GM23338 (cell line): Measurements from ENCODE around the gene SERTAD3.

Experiments
- CREB1 ChIP-seq: fragments of 250-450 bp; sonication (Bioruptor Pico); IDR thresholded peaks from 2 replicates; pipeline ENCODE4 v1.5.0; 2020; ENCODE audit warnings: low read depth, mild to moderate bottlenecking, moderate library complexity
- CTCF ChIP-seq, 2 experiments: fragments of 200-600 bp in 1 of 2; sonication (generic) in 1 of 2; conservative IDR thresholded peaks; 2 replicates each; pipeline versions ENCODE4 v1.5.1 to v1.6.1; 2016 to 2017; ENCODE audit warnings: antibody characterized with exemption in 2 of 2, low read depth in 2 of 2, mild to moderate bottlenecking in 2 of 2, moderate library complexity in 1 of 2
- EZH2 ChIP-seq: fragments of 200-600 bp; sonication (generic); IDR thresholded peaks from one replicate; pipeline ENCODE4 v1.8.0; 2017; ENCODE audit warnings: antibody characterized with exemption, mild to moderate bottlenecking, low read depth; ENCODE audit not compliant: unreplicated experiment
- EZH2phosphoT487 ChIP-seq: fragments of 200-600 bp; sonication (generic); IDR thresholded peaks from one replicate; pipeline ENCODE4 v1.8.1; 2018; ENCODE audit warnings: antibody characterized with exemption; ENCODE audit not compliant: unreplicated experiment
- JUNB ChIP-seq: IDR thresholded peaks from one replicate; pipeline ENCODE4 v1.6.1; 2016; ENCODE audit warnings: antibody characterized with exemption; ENCODE audit not compliant: unreplicated experiment
- NANOG ChIP-seq: IDR thresholded peaks from 2 replicates; pipeline ENCODE4 v1.6.1; 2016; ENCODE audit warnings: antibody characterized with exemption, borderline replicate concordance
- POLR2AphosphoS5 ChIP-seq: IDR thresholded peaks from 2 replicates; pipeline ENCODE4 v1.6.1; 2016; ENCODE audit warnings: antibody characterized with exemption, low read depth
- STAT1 ChIP-seq: IDR thresholded peaks from one replicate; pipeline ENCODE4 v1.6.1; 2016; ENCODE audit warnings: antibody characterized with exemption; ENCODE audit not compliant: unreplicated experiment
- ZNF114 ChIP-seq: fragments of 250-450 bp; sonication (Bioruptor Pico); IDR thresholded peaks from 2 replicates; pipeline ENCODE4 v1.5.0; 2020; ENCODE audit warnings: mild to moderate bottlenecking, moderate library complexity
- ZNF331 ChIP-seq: fragments of 250-450 bp; sonication (Bioruptor Pico); IDR thresholded peaks from 2 replicates; pipeline ENCODE4 v1.5.0; 2020; ENCODE audit warnings: low read depth, mild to moderate bottlenecking, moderate library complexity
- TF ChIP-seq, protein P1 (sequence below): IDR thresholded peaks from one replicate; pipeline ENCODE4 v1.6.1; 2018; ENCODE audit warnings: antibody characterized with exemption; ENCODE audit not compliant: unreplicated experiment
- TF ChIP-seq, protein P2 (sequence below): IDR thresholded peaks from 2 replicates; pipeline ENCODE4 v1.6.1; 2016; ENCODE audit warnings: antibody characterized with exemption

GRCh38 chr19:40458597-40458974 lies 14.5 kb upstream of the SERTAD3 start:
- TF ChIP-seq EZH2 (no peak), CTCF (conservative IDR thresholded peaks at IDR 0.05; ENCODE audit: low read depth in 2 of 2) (no peak), JUNB (no peak), CREB1 (CRISPR knock-in tag) (no peak), EZH2phosphoT487 (no peak), ZNF331 (CRISPR knock-in tag) (no peak), POLR2AphosphoS5 (no peak), ZNF114 (no peak), STAT1 (no peak), NANOG (no peak)
- TF ChIP-seq, protein P1, sequence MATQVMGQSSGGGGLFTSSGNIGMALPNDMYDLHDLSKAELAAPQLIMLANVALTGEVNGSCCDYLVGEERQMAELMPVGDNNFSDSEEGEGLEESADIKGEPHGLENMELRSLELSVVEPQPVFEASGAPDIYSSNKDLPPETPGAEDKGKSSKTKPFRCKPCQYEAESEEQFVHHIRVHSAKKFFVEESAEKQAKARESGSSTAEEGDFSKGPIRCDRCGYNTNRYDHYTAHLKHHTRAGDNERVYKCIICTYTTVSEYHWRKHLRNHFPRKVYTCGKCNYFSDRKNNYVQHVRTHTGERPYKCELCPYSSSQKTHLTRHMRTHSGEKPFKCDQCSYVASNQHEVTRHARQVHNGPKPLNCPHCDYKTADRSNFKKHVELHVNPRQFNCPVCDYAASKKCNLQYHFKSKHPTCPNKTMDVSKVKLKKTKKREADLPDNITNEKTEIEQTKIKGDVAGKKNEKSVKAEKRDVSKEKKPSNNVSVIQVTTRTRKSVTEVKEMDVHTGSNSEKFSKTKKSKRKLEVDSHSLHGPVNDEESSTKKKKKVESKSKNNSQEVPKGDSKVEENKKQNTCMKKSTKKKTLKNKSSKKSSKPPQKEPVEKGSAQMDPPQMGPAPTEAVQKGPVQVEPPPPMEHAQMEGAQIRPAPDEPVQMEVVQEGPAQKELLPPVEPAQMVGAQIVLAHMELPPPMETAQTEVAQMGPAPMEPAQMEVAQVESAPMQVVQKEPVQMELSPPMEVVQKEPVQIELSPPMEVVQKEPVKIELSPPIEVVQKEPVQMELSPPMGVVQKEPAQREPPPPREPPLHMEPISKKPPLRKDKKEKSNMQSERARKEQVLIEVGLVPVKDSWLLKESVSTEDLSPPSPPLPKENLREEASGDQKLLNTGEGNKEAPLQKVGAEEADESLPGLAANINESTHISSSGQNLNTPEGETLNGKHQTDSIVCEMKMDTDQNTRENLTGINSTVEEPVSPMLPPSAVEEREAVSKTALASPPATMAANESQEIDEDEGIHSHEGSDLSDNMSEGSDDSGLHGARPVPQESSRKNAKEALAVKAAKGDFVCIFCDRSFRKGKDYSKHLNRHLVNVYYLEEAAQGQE, result no peak
- TF ChIP-seq, protein P2, sequence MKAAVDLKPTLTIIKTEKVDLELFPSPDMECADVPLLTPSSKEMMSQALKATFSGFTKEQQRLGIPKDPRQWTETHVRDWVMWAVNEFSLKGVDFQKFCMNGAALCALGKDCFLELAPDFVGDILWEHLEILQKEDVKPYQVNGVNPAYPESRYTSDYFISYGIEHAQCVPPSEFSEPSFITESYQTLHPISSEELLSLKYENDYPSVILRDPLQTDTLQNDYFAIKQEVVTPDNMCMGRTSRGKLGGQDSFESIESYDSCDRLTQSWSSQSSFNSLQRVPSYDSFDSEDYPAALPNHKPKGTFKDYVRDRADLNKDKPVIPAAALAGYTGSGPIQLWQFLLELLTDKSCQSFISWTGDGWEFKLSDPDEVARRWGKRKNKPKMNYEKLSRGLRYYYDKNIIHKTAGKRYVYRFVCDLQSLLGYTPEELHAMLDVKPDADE, result no peak
